Transverse colon (tissue), 4 donors: ENCODE results near the gene NUP98. TPM values are rescaled to one million over a fixed set of nuclear protein-coding genes. Genes with fewer than 3 reads are reported as not detected.

Experiments used
- DNase-seq: peaks from one replicate; pipeline ENCODE4 v3.0.0-alpha.2; 2019
- H3K27ac ChIP-seq, 4 donors: fragments of 200-600 bp; sonication (generic); 2 replicates each; pipeline ENCODE4 v1.5.1; 2016 to 2018; ENCODE audit warnings: inconsistent platforms in 4 of 4
- H3K27me3 ChIP-seq: fragments of 200-600 bp; sonication (generic); 2 replicates; pipeline ENCODE4 v1.5.1; 2017; ENCODE audit warnings: inconsistent platforms
- H3K36me3 ChIP-seq, 4 donors: fragments of 200-600 bp; sonication (generic); 2 replicates each; pipeline ENCODE4 v1.5.1; 2017 to 2019; ENCODE audit warnings: inconsistent platforms in 4 of 4
- H3K4me1 ChIP-seq, 4 donors: fragments of 200-600 bp; sonication (generic); 2 replicates each; pipeline ENCODE4 v1.5.1; 2017 to 2020; ENCODE audit warnings: inconsistent platforms in 4 of 4
- H3K4me3 ChIP-seq, 4 donors: fragments of 200-600 bp; sonication (generic); 1 replicate in 1 of 4; 2 replicates in 3 of 4; pipeline versions ENCODE4 v1.5.1 to v1.6.1; 2017 to 2019; ENCODE audit warnings: inconsistent platforms in 4 of 4
- H3K9me3 ChIP-seq, 2 donors: fragments of 200-600 bp; sonication (generic); 2 replicates each; pipeline ENCODE4 v1.5.1; 2017 to 2019; ENCODE audit warnings: inconsistent platforms in 2 of 2
- EP300 ChIP-seq: sonication (generic); formaldehyde crosslinking; IDR thresholded peaks from one replicate; pipeline ENCODE4 v1.6.1; 2017; ENCODE audit warnings: antibody characterized with exemption, low read depth
- POLR2A ChIP-seq: fragments of 450-650 bp; IDR thresholded peaks from one replicate; pipeline ENCODE4 v1.6.1; 2016; ENCODE audit warnings: antibody characterized with exemption, mild to moderate bottlenecking, moderate library complexity
- POLR2AphosphoS5 ChIP-seq, 3 donors: sonication (generic); formaldehyde crosslinking; IDR thresholded peaks; one replicate each; pipeline ENCODE4 v1.6.1; 2016; ENCODE audit warnings: antibody characterized with exemption in 3 of 3
- WGBS, 2 donors: methylation state at CpG; one replicate each; pipeline ENCODE4 v1.1.5; 2018; ENCODE audit warnings: low coverage in 1 of 2; 5-methylcytosine and 5-hydroxymethylcytosine counted together
- in situ Hi-C, 4 donors: fragments of 200-750 bp; cut with MboI; loops; one replicate each; pipeline versions ENCODE4 v1.15.0 to v1.15.1; 2017; ENCODE audit warnings: low sequenced_read_pairs in 3 of 4, low pct_ligation_motif_present in 1 of 4, low pct_unique_long_range_greater_than_20kb in 1 of 4
- intact Hi-C: fragments of 100-400 bp; cut with DNase I; formaldehyde crosslinking; loops from one replicate; pipeline ENCODE4 v1.15.1; 2023; ENCODE audit warnings: low total_unique reads
- total RNA-seq, 4 donors: library from RNA; depleted of rRNA; stranded (reverse); fragments of >200 nt; gene quantifications; one replicate each; pipeline ENCODE4 v1.1.0, GENCODE V29; 2016
- TF ChIP-seq, protein P1 (sequence below), 5 experiments: fragments of 200-600 bp in 3 of 5; fragments of 450-650 bp in 2 of 5; sonication (generic) in 3 of 5; IDR thresholded peaks; 1 replicate in 2 of 5; 2 replicates in 3 of 5; pipeline ENCODE4 v1.5.1; 2016 to 2017; ENCODE audit warnings: antibody characterized with exemption in 5 of 5, inconsistent platforms in 3 of 5, mild to moderate bottlenecking in 2 of 5, moderate library complexity in 1 of 5

Gene NUP98
- total RNA-seq, 4 donors from 2014 or later: 37.0 to 103 (median 72.4) TPM

DNA sequence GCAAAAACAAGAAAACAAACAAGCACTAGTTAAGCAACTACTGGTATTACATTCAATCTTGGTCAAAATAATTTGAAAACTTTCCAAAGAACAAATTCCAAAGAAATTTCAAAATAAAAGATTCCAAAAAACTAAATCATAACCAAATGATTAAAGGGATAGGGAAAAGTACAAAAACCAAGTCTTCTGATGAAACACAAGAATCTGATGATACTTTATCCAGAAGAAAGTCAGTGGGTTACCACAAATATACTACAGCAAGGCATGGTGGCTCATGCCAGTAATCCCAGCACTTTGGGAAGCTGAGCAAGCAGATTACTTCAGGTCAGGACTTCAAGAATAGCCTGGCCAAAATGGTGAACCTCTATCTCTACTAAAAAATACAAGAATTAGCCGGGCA, 59.1 kb downstream of the NUP98 start:
- TF ChIP-seq POLR2AphosphoS5 (IDR thresholded peaks at IDR 0.05) (no peak), EP300 (no peak), POLR2A (no peak)
- TF ChIP-seq, protein P1, sequence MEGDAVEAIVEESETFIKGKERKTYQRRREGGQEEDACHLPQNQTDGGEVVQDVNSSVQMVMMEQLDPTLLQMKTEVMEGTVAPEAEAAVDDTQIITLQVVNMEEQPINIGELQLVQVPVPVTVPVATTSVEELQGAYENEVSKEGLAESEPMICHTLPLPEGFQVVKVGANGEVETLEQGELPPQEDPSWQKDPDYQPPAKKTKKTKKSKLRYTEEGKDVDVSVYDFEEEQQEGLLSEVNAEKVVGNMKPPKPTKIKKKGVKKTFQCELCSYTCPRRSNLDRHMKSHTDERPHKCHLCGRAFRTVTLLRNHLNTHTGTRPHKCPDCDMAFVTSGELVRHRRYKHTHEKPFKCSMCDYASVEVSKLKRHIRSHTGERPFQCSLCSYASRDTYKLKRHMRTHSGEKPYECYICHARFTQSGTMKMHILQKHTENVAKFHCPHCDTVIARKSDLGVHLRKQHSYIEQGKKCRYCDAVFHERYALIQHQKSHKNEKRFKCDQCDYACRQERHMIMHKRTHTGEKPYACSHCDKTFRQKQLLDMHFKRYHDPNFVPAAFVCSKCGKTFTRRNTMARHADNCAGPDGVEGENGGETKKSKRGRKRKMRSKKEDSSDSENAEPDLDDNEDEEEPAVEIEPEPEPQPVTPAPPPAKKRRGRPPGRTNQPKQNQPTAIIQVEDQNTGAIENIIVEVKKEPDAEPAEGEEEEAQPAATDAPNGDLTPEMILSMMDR (IDR thresholded peaks at IDR 0.05): no peak
- in situ Hi-C loops (no loop called here), intact Hi-C loops (no loop called here)
- Histone ChIP-seq H3K9me3 (no peaks in the 10 kb centered on the region), H3K4me1 (no peaks in the 10 kb centered on the region), H3K27ac (no peak overlapping the region), H3K4me3 (no peak overlapping the region), H3K36me3 (peaks cover 0 to 61% (median 29%) of the 10 kb centered on the region in 4 donors), H3K27me3 (no peaks in the 10 kb centered on the region)
- no peak for DNase-seq
- 100% methylated on average over 1 of the region's 1 CpG; no CpG with 5 or more reads in 1 of the 2 donors for WGBS, 2 donors

DNA sequence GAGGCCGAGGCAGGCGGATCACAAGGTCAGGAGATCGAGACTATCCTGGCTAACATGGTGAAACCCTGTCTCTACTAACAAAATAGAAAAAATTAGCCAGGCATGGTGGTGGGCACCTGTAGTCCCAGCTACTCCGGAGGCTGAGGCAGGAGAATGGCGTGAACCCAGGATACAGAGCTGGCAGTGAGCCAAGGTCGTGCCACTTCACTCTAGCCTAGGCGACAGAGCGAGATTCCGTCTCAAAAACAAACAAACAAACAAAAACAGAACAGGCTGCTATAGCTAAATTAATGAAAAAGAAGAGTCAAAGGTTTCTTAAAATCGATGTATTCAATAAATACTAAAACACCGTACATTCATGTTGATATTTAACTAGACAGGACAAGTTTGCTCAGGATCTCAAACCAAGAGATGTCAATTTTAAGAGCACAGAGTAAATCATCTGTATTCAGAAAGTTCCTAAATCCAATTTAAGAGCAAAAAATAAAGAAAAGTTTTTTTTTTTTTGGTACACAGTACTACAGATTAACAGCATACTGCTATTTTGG, 59.9 kb downstream of the NUP98 start:
- no peak for TF ChIP-seq POLR2AphosphoS5 (IDR thresholded peaks at IDR 0.05)
- TF ChIP-seq EP300: no peak
- TF ChIP-seq POLR2A: no peak
- TF ChIP-seq, protein P1 (IDR thresholded peaks at IDR 0.05): no peak
- Histone ChIP-seq H3K27me3 (no peaks in the 10 kb centered on the region), H3K4me3 (no peak overlapping the region), H3K9me3 (no peaks in the 10 kb centered on the region), H3K4me1 (no peaks in the 10 kb centered on the region), H3K27ac (no peak overlapping the region), H3K36me3 (peaks cover 0 to 54% (median 26%) of the 10 kb centered on the region in 4 donors)
- no peak for DNase-seq
- 91% methylated on average over 8 to 11 of the region's 11 CpGs for WGBS, 2 donors
- in situ Hi-C loops (no loop called here), intact Hi-C loops (no loop called here)

DNA sequence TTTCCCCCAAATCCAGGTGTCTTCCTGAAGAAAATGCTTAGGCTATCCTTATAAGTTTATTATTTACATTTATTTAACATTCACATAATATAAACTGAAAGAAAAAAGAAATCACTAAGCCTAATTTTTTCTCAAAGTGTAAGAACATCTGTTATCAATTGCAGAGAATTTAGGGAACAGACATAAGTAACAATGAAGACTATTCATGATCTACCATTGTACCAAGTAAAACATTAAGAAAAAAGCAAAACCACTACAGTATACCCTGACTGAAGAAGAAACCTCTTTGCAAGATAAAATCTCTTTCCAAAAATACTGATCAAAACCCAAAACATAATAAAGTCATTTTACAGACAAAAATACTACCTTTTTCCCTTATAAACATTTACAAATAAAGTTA, 60.5 kb downstream of the NUP98 start:
- no peak for DNase-seq
- Histone ChIP-seq H3K4me3 (no peak overlapping the region), H3K36me3 (peaks cover 0 to 54% (median 24%) of the 10 kb centered on the region in 4 donors), H3K9me3 (no peaks in the 10 kb centered on the region), H3K27me3 (no peaks in the 10 kb centered on the region), H3K4me1 (no peaks in the 10 kb centered on the region), H3K27ac (no peak overlapping the region)
- intact Hi-C loops: no loop called here
- in situ Hi-C loops: no loop called here
- TF ChIP-seq POLR2AphosphoS5 (IDR thresholded peaks at IDR 0.05): no peak
- no peak for TF ChIP-seq POLR2A
- no peak for TF ChIP-seq EP300
- TF ChIP-seq, protein P1 (IDR thresholded peaks at IDR 0.05): no peak

DNA sequence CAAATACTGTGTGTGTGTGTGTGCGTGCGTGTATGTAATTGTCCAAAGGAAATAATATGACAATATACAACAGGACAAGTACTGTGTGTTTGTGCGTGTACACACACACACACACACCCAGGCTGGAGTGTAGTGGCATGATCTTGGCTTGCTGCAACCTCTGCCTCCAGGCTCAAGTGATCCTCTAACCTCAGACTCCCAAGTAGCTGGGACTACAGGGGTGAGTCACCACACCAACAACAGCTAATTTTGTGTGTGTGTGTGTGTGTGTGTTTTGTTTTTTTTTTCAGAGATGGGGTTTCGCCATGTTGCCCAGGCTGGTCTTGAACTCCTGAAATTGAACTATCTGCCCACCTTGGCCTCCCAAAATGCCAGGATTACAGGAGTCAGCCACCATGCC, 61.5 kb downstream of the NUP98 start:
- H3K27me3 ChIP-seq: no peaks in the 10 kb centered on the region
- peaks cover 0 to 56% (median 23%) of the 10 kb centered on the region in 4 donors for H3K36me3 ChIP-seq
- H3K4me1 ChIP-seq: no peaks in the 10 kb centered on the region
- H3K4me3 ChIP-seq: no peak overlapping the region
- TF ChIP-seq POLR2A (no peak), POLR2AphosphoS5 (IDR thresholded peaks at IDR 0.05) (no peak), EP300 (no peak)
- TF ChIP-seq, protein P1 (IDR thresholded peaks at IDR 0.05): no peak
- intact Hi-C loops (no loop called here), in situ Hi-C loops (no loop called here)
- H3K9me3 ChIP-seq: no peaks in the 10 kb centered on the region
- H3K27ac ChIP-seq: no peak overlapping the region
- 80 to 97% methylated on average over 2 to 4 of the region's 4 CpGs for WGBS, 2 donors
- no peak for DNase-seq
